Measurements from ENCODE around the gene KCNMB2.

The KCNMB2 gene

DNA sequence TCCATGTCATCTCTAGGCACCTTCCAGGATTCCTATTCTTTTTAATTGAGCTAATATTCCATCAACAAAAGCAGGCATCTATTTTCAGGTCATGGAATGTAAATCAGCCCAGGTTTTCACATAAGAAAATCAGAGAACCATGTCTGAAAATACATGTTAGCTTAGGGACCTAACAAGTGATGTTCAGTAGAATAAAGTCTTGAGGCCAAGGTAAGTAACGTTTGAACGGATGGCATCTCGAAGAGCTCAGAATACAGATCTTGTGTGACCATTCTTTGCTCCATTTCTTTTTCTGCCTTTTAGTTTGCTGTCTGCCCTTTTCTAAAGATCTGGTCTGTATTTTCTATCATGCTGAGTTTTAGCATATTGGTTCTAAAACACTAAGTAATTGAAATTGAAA lies 16.5 kb upstream of the KCNMB2 start:
- no peak overlapping the region for H3K4me3 ChIP-seq (ENCODE audit: low read depth, low read length)
- TF ChIP-seq, protein P1, sequence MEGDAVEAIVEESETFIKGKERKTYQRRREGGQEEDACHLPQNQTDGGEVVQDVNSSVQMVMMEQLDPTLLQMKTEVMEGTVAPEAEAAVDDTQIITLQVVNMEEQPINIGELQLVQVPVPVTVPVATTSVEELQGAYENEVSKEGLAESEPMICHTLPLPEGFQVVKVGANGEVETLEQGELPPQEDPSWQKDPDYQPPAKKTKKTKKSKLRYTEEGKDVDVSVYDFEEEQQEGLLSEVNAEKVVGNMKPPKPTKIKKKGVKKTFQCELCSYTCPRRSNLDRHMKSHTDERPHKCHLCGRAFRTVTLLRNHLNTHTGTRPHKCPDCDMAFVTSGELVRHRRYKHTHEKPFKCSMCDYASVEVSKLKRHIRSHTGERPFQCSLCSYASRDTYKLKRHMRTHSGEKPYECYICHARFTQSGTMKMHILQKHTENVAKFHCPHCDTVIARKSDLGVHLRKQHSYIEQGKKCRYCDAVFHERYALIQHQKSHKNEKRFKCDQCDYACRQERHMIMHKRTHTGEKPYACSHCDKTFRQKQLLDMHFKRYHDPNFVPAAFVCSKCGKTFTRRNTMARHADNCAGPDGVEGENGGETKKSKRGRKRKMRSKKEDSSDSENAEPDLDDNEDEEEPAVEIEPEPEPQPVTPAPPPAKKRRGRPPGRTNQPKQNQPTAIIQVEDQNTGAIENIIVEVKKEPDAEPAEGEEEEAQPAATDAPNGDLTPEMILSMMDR (IDR thresholded peaks at IDR 0.05; ENCODE audit: control insufficient read depth, extremely low read depth, insufficient read depth), result no peak
- no peak for DNase-seq (ENCODE audit: low read depth)

DNA sequence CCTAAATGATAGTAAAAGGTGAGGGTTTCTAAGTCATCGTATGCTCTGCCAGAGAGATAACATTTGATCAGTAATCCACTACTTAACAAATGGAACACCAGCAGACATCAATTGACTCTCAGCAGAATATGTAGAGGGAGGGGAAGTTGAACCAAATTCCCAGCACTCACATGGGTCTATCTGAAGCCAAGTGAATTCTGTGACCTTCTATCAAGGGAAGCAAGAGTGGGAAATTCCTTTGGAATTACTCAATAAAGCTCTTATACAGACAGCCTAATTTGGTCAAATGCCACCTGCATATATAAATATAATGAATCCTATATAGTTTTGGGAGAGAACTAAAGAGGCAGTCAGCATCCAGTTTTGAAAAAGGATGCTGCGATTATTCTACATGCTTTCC lies 15.8 kb upstream of the KCNMB2 start:
- no peak for DNase-seq (ENCODE audit: low read depth)
- TF ChIP-seq, protein P1 (IDR thresholded peaks at IDR 0.05; ENCODE audit: control insufficient read depth, extremely low read depth, insufficient read depth), result no peak
- no peak overlapping the region for H3K4me3 ChIP-seq (ENCODE audit: low read depth, low read length)

DNA sequence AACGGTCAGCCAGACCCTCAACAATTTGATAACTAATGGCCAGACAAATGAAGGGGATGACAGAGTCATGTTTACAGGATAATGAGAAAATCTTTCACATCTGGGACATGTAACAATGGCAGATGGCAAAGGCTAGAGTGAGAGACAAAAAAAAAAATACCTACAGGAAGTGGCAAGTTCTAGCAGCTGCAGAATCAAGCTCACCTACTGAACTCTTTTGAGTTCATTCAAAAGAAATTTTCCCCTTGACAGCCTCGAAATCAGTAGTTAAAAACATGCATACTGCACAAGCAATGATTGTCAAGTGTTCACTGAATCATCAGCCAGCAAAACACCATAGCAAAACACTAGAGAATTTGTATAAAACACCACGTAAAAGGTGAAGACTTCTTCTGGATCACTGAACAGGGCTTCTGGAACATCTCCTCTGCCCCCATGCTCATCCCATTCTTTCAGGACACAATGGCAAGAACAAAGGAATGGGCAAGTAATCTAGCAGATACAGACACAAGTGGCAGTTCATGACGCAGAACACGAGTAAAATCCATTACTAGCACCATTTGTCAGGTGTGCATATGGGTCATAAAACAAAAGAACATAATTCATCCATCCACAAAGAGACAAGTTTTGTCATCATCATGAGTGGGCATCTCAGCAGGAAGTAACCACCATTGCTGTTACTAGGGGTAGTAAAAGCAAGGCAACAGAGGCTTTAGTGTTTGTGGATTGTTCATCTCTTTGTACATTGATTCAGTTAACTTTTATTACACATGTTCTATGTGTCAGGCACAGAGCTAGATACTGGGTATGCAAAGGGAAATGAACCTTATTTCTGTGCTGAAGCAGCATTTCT lies 13.8 kb upstream of the KCNMB2 start:
- no peak for DNase-seq (ENCODE audit: low read depth)
- TF ChIP-seq, protein P1 (IDR thresholded peaks at IDR 0.05; ENCODE audit: control insufficient read depth, extremely low read depth, insufficient read depth), result no peak
- no peak overlapping the region for H3K4me3 ChIP-seq (ENCODE audit: low read depth, low read length)

DNA sequence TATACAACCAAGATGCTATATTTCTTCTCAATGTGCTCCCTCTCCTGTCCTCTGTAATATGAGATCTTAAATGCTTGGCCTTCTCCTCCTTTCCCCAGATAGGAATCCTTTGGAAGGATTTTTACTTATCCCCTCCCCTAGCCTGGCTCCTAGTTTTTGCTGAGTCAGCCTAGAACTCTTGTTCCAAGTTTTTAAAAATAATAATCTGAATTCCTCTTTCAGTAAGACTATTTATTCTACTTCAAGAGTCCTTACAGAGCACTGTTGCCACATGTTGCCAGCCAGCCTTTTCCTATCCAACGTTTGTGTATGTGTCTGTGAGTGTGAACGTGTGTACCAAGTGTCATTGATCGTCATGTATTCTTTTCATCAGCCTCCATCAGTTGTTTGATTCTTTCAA lies 11.0 kb upstream of the KCNMB2 start:
- TF ChIP-seq, protein P1 (IDR thresholded peaks at IDR 0.05; ENCODE audit: control insufficient read depth, extremely low read depth, insufficient read depth), result no peak
- H3K4me3 ChIP-seq (ENCODE audit: low read depth, low read length), result no peak overlapping the region
- no peak for DNase-seq (ENCODE audit: low read depth)

DNA sequence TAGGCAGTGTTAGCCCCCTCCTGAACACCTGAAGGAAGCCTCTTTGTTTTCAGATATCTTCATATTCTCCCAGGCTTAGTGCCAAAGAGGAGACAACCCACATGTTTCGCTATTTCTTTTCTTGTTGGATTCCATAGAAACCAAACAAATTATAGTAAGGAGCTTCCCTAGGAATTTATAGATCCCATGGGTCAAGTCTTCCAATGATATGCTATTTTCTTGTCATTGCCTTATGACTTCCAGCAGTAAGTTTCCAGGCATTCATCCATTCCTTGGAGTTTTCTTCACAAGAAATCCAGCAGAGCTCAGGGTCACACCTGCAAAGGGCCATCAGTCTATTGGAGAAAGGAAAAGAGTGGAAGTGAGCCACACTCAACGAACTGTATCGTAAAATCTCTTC lies 9.9 kb upstream of the KCNMB2 start:
- TF ChIP-seq, protein P1 (IDR thresholded peaks at IDR 0.05; ENCODE audit: control insufficient read depth, extremely low read depth, insufficient read depth), result no peak
- no peak for DNase-seq (ENCODE audit: low read depth)
- H3K4me3 ChIP-seq (ENCODE audit: low read depth, low read length), result no peak overlapping the region

DNA sequence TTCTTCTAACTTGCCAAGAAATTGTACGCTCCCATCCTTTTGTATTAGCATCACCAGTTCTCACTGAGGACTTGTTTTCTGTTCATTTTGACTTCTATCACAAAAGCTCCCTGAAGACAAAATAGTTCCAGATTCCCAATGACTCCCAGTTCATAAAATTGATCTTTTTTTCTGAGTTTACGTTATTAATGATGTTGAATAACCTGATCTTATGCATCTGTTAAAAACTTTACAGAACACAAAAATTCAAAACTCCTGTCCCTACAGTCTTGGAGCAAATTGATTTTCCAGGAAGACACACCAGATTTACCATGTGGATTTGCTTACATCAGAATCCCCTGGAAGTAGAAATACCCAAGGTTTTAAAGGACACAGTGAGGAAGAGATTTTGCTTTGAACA lies 8.3 kb upstream of the KCNMB2 start:
- DNase-seq (ENCODE audit: low read depth), result no peak
- TF ChIP-seq, protein P1 (IDR thresholded peaks at IDR 0.05; ENCODE audit: control insufficient read depth, extremely low read depth, insufficient read depth), result no peak
- no peak overlapping the region for H3K4me3 ChIP-seq (ENCODE audit: low read depth, low read length)
